ENCODE measurements around the gene SYCE1.
A peak's percentile ranks its signal among the peaks of the same experiment; 100 is the strongest.
"Not testable (repeated sequence)": the region's sequence is repeated elsewhere in the genome, so short reads cannot be mapped to it uniquely, and the experiment has no call there.

SYCE1 gene

GRCh38 chr10:133555521-133555920, 9.9 kb downstream of the SYCE1 start:
- DNase-seq: no peak

- DNase-seq: no peak
Measured at GRCh38 chr10:133554600-133554999, 10.8 kb downstream of the SYCE1 start.

GRCh38 chr10:133544506-133544905, 20.9 kb downstream of the SYCE1 start:
- DNase-seq: no peak

- not testable (repeated sequence) for DNase-seq
Measured at GRCh38 chr10:133541441-133541975, 23.9 kb downstream of the SYCE1 start.

- DNase-seq: no peak
Measured at GRCh38 chr10:133537546-133538545, 27.5 kb downstream of the SYCE1 start.

GRCh38 chr10:133536198-133536597, 29.2 kb downstream of the SYCE1 start:
- DNase-seq: no peak

- DNase-seq: no peak
Measured at GRCh38 chr10:133534417-133534816, 31.0 kb downstream of the SYCE1 start.

GRCh38 chr10:133532871-133533270, 32.5 kb downstream of the SYCE1 start:
- DNase-seq: no peak

GRCh38 chr10:133530506-133530905, 34.9 kb downstream of the SYCE1 start:
- no peak for DNase-seq

- DNase-seq: no peak
Measured at GRCh38 chr10:133529576-133529946, 35.8 kb downstream of the SYCE1 start.

GRCh38 chr10:133528845-133529575, 36.4 kb downstream of the SYCE1 start:
- DNase-seq: peak in 1 of 2 donors; percentile 15

GRCh38 chr10:133528296-133528844, 37.0 kb downstream of the SYCE1 start:
- no peak for DNase-seq

- DNase-seq: no peak
Measured at GRCh38 chr10:133527771-133528271, 37.6 kb downstream of the SYCE1 start.

- no peak for DNase-seq
Measured at GRCh38 chr10:133526957-133527588, 38.3 kb downstream of the SYCE1 start, which contains the start of gene CYP2E1. Gene CYP2E1, plus strand, starts transcription at chr10:133527363. Its CDS starts 33 bp downstream, at chr10:133527396.

- DNase-seq: no peak
Measured at GRCh38 chr10:133525444-133525843, 39.9 kb downstream of the SYCE1 start.

- no peak for DNase-seq
Measured at GRCh38 chr10:133523631-133524203, 41.7 kb downstream of the SYCE1 start.

GRCh38 chr10:133520193-133520738, 45.1 kb downstream of the SYCE1 start:
- peak; percentile 97 for DNase-seq

- not testable (repeated sequence) for DNase-seq
Measured at GRCh38 chr10:133518517-133518916, 46.9 kb downstream of the SYCE1 start.

GRCh38 chr10:133516057-133516456, 49.3 kb downstream of the SYCE1 start:
- DNase-seq: no peak

GRCh38 chr10:133515471-133515870, 49.9 kb downstream of the SYCE1 start:
- DNase-seq: no peak

GRCh38 chr10:133511907-133512528, 53.4 kb downstream of the SYCE1 start:
- DNase-seq: no peak

Data from stimulated activated CD4-positive, alpha-beta T cell treated with anti-CD3 and anti-CD28 coated beads, Interleukin-2, amount 100 ng/mL, for 24 hours (primary cell).